ENCODE measurements around the gene TMEM132D. TPM values are rescaled to one million over a fixed set of nuclear protein-coding genes. Genes with fewer than 3 reads are reported as not detected.

Gene TMEM132D
- total RNA-seq, 2 donors from 2014 or later: 4.4 to 14.2 TPM

- H3K27ac ChIP-seq (ENCODE audit: low read depth, low read length): no peak overlapping the region
- H3K36me3 ChIP-seq (ENCODE audit: control insufficient read depth, insufficient read depth, low read length): no peaks in the 10 kb centered on the region
- H3K9ac ChIP-seq (ENCODE audit: extremely low read depth, low read length, poor library complexity, severe bottlenecking): no peak overlapping the region
- Mint-ChIP-seq H3K4me1 (peaks cover 9% of the 10 kb centered on the region), H3K9me3 (no peaks in the 10 kb centered on the region), H3K4me3 (no peak overlapping the region), H3K36me3 (ENCODE audit: low read depth) (no peaks in the 10 kb centered on the region), H3K27ac (no peak overlapping the region), H3K27me3 (ENCODE audit: insufficient read depth) (no peaks in the 10 kb centered on the region)
- H3K4me1 ChIP-seq (ENCODE audit: control insufficient read depth, insufficient read depth, low read length): no peaks in the 10 kb centered on the region
- H3K27me3 ChIP-seq (ENCODE audit: control insufficient read depth, insufficient read depth, low read length, poor library complexity, severe bottlenecking): no peaks in the 10 kb centered on the region
- TF ChIP-seq CTCF (conservative IDR thresholded peaks at IDR 0.05): no peak
- 76 to 100% methylated on average over 1 of the region's 2 CpGs for WGBS, 2 experiments (ENCODE audit: insufficient coverage in 1 of 2, insufficient read length in 1 of 2)
- DNase-seq: no peak
- H3K9me3 ChIP-seq (ENCODE audit: control insufficient read depth, low read length): no peaks in the 10 kb centered on the region
- H3K4me3 ChIP-seq (ENCODE audit: low read length): no peak overlapping the region
Measured at GRCh38 chr12:129494260-129494659, 409.6 kb downstream of the TMEM132D start.

DNA sequence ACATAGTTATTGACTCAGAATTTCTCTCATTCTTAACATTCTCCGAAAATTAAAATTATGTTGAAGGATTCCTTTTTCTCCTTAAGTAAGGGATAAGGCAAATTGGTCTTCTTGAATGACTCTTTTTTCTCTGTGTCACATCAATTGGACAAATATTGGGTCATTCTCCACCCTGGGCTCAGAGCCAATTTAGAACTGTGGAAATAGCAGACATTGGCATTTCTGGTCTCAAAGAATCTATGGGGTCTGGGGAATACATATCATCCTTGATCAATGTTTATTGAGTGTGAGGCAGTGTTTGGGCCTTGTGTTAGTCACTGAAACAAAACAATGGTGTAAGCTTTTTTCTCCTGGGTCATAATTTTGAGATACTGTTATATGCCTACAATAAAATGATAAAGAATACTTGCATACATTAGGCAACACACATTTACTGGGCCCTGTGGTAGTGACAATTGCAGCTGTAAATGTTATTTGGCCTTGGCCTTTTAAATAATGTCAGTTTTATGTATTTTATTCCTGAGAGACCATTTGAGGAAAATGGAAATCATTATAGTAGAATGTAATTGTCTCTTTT lies 414.6 kb downstream of the TMEM132D start:
- 91% methylated on average over 1 of the region's 1 CpG; no CpG with 5 or more reads in 1 of the 2 experiments for WGBS, 2 experiments (ENCODE audit: insufficient coverage in 1 of 2, insufficient read length in 1 of 2)
- H3K4me1 Mint-ChIP-seq: peaks cover 10% of the 10 kb centered on the region
- Histone ChIP-seq H3K4me1 (ENCODE audit: control insufficient read depth, insufficient read depth, low read length) (peaks cover 8% of the 10 kb centered on the region), H3K27ac (ENCODE audit: low read depth, low read length) (no peak overlapping the region), H3K9me3 (ENCODE audit: control insufficient read depth, low read length) (no peaks in the 10 kb centered on the region), H3K4me3 (ENCODE audit: low read length) (no peak overlapping the region), H3K9ac (ENCODE audit: extremely low read depth, low read length, poor library complexity, severe bottlenecking) (no peak overlapping the region), H3K36me3 (ENCODE audit: control insufficient read depth, insufficient read depth, low read length) (no peaks in the 10 kb centered on the region), H3K27me3 (ENCODE audit: control insufficient read depth, insufficient read depth, low read length, poor library complexity, severe bottlenecking) (no peaks in the 10 kb centered on the region)
- no peaks in the 10 kb centered on the region for H3K9me3 Mint-ChIP-seq
- DNase-seq: no peak
- no peaks in the 10 kb centered on the region for H3K36me3 Mint-ChIP-seq (ENCODE audit: low read depth)
- no peak for TF ChIP-seq CTCF (conservative IDR thresholded peaks at IDR 0.05)
- H3K27ac Mint-ChIP-seq: no peak overlapping the region
- no peak overlapping the region for H3K4me3 Mint-ChIP-seq
- H3K27me3 Mint-ChIP-seq (ENCODE audit: insufficient read depth): no peaks in the 10 kb centered on the region

DNA sequence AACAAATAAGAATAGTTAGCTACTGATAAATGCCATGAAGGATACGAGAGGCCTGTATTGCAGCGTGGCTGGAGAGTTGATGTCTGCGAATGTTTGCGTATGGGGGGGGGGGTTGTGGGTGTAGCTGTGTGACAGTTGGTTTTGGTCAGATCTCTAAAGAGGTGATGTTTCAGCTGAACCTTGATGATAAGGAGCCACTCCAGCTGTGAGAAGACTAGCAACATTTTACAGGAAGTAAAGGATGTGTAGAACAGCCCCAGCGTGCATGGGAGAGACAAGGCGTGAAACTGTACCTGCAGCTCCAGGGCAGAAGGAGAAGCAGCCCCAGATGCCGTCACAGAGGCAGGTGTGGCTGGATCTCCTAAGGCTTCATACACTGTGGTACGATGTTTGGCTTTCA lies 416.9 kb downstream of the TMEM132D start:
- Histone ChIP-seq H3K4me1 (ENCODE audit: control insufficient read depth, insufficient read depth, low read length) (peaks cover 8% of the 10 kb centered on the region), H3K36me3 (ENCODE audit: control insufficient read depth, insufficient read depth, low read length) (no peaks in the 10 kb centered on the region), H3K27me3 (ENCODE audit: control insufficient read depth, insufficient read depth, low read length, poor library complexity, severe bottlenecking) (no peaks in the 10 kb centered on the region), H3K9me3 (ENCODE audit: control insufficient read depth, low read length) (no peaks in the 10 kb centered on the region), H3K27ac (ENCODE audit: low read depth, low read length) (no peak overlapping the region), H3K4me3 (ENCODE audit: low read length) (no peak overlapping the region), H3K9ac (ENCODE audit: extremely low read depth, low read length, poor library complexity, severe bottlenecking) (no peak overlapping the region)
- no peak overlapping the region for H3K4me3 Mint-ChIP-seq
- peaks cover 10% of the 10 kb centered on the region for H3K4me1 Mint-ChIP-seq
- DNase-seq: no peak
- no peak overlapping the region for H3K27ac Mint-ChIP-seq
- H3K9me3 Mint-ChIP-seq: no peaks in the 10 kb centered on the region
- no peaks in the 10 kb centered on the region for H3K27me3 Mint-ChIP-seq (ENCODE audit: insufficient read depth)
- no peaks in the 10 kb centered on the region for H3K36me3 Mint-ChIP-seq (ENCODE audit: low read depth)
- WGBS, 2 experiments (ENCODE audit: insufficient coverage in 1 of 2, insufficient read length in 1 of 2): 93 to 98% methylated on average over 7 to 8 of the region's 8 CpGs
- no peak for TF ChIP-seq CTCF (conservative IDR thresholded peaks at IDR 0.05)
